WERI-Rb-1 (cell line): Measurements from ENCODE around the gene FCER2.
A peak's percentile ranks its signal among the peaks of the same experiment; 100 is the strongest.
"Not testable (repeated sequence)": the region's sequence is repeated elsewhere in the genome, so short reads cannot be mapped to it uniquely, and the experiment has no call there.

Experiments used
- DNase-seq: peaks from one replicate; pipeline ENCODE4 v3.0.0-alpha.2; 2020
- H3K27ac ChIP-seq: fragments of 250-450 bp; sonication (Bioruptor Pico); 2 replicates; pipeline ENCODE4 v1.5.1; 2020; ENCODE audit warnings: mild to moderate bottlenecking, moderate library complexity
- H3K27me3 ChIP-seq: fragments of 250-450 bp; sonication (Bioruptor Pico); 2 replicates; pipeline ENCODE4 v1.5.1; 2021; ENCODE audit warnings: mild to moderate bottlenecking, low read depth, moderate library complexity; ENCODE audit not compliant: insufficient read depth, severe bottlenecking
- H3K36me3 ChIP-seq: fragments of 250-450 bp; sonication (Bioruptor Pico); 2 replicates; pipeline ENCODE4 v1.5.1; 2020; ENCODE audit warnings: mild to moderate bottlenecking, moderate library complexity
- H3K4me3 ChIP-seq: 2 replicates; pipeline ENCODE4 v1.5.1; 2011; ENCODE audit warnings: low read depth, mild to moderate bottlenecking, control low read depth, low read length
- H3K9me3 ChIP-seq: fragments of 250-450 bp; sonication (Bioruptor Pico); 2 replicates; pipeline ENCODE4 v1.5.1; 2021; ENCODE audit warnings: mild to moderate bottlenecking, moderate library complexity; ENCODE audit not compliant: severe bottlenecking
- CTCF ChIP-seq: IDR thresholded peaks from 2 replicates; pipeline ENCODE4 v1.5.1; 2011; ENCODE audit warnings: low read depth, mild to moderate bottlenecking, control low read depth, inconsistent platforms, low read length

Gene FCER2

DNA sequence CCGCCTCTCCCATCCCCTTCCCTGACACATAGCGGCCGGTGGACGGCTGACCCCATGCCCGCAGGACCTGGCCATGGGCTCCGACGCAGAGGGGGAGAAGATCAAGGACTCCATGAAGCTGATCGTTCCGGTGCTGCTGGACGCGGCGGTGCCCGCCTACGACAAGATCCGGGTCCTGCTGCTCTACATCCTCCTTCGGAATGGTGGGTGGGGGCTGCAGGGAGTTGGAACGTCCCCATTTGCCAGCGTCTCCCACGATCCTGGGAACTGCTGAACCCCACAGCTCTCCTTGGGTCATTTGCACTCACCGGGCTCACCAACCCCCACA, 57.4 kb downstream of the FCER2 start:
- no peak overlapping the region for H3K27ac ChIP-seq
- H3K9me3 ChIP-seq = no peaks in the 10 kb centered on the region
- no peak overlapping the region for H3K4me3 ChIP-seq
- no peaks in the 10 kb centered on the region for H3K27me3 ChIP-seq
- H3K36me3 ChIP-seq = no peaks in the 10 kb centered on the region
- DNase-seq = no peak
- no peak for TF ChIP-seq CTCF

- DNase-seq, H3K9me3 ChIP-seq, H3K27ac ChIP-seq, H3K27me3 ChIP-seq, H3K36me3 ChIP-seq, H3K4me3 ChIP-seq: not testable (repeated sequence)
Measured at GRCh38 chr19:7643629-7644549, 58.0 kb downstream of the FCER2 start.

DNA sequence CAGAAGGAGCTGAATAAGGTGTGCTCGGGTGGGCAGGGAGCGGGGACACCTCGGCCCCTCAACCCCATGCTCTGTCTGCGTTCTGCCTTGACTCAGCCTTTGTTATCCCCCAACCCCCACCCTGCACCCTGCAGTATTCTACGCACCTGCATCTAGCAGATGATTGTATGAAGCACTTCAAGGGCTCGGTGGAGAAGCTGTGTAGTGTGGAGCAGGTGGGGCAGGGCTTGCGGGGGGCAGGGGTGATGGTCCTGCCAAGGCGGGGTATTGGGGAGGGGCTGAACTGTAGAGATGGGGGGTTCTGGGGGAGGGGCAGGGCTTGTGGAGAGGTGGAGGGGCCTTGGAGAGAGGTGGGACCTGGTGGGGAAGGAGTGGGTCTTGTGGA, 58.9 kb downstream of the FCER2 start:
- no peaks in the 10 kb centered on the region for H3K9me3 ChIP-seq
- no peaks in the 10 kb centered on the region for H3K27me3 ChIP-seq
- no peak overlapping the region for H3K4me3 ChIP-seq
- H3K36me3 ChIP-seq = no peaks in the 10 kb centered on the region
- no peak overlapping the region for H3K27ac ChIP-seq
- no peak for DNase-seq
- no peak for TF ChIP-seq CTCF

DNA sequence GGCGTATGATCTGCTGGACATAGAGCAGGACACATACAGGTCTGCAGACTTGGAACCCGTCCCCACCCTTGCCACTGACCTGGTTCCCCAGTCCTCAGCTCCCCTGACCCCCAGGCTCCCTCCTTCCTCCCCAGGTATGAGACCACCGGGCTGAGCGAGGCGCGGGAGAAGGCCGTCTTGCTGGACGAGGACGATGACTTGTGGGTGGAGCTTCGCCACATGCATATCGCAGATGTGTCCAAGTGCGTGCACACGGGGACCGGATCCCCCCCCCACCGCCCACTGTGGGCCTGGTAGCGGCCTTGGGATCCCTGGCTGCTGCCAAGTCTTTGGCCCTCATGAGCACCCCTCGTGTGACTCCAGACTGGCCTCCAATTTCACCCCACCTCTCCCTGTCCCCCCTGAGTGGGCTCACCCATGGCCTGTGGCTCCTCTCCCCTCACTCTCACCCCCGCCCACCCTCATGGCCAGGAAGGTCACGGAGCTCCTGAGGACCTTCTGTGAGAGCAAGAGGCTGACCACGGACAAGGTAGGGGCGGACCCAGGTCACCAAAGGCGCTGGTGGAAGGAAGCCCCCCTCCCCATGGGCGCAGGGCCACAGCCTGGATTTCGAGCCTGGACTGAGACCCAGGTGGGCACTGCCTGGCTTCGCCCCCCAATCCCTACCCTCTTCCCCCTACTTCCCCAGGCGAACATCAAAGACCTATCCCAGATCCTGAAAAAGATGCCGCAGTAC, 59.5 kb downstream of the FCER2 start:
- DNase-seq = no peak
- Histone ChIP-seq H3K36me3 (no peaks in the 10 kb centered on the region), H3K9me3 (no peaks in the 10 kb centered on the region), H3K27me3 (no peaks in the 10 kb centered on the region), H3K27ac (no peak overlapping the region), H3K4me3 (no peak overlapping the region)
- no peak for TF ChIP-seq CTCF

- peak; percentile 63 for DNase-seq
- peak; percentile 64 for TF ChIP-seq CTCF
- Histone ChIP-seq H3K36me3 (no peaks in the 10 kb centered on the region), H3K4me3 (no peak overlapping the region), H3K9me3 (no peaks in the 10 kb centered on the region), H3K27ac (no peak overlapping the region), H3K27me3 (no peaks in the 10 kb centered on the region)
Measured at GRCh38 chr19:7641290-7642276, 60.3 kb downstream of the FCER2 start.
